Endodermal cell (in vitro differentiated cells): Measurements from ENCODE around the gene GLYATL3. TPM values are rescaled to one million over a fixed set of nuclear protein-coding genes. Genes with fewer than 3 reads are reported as not detected.

ENCODE experiments used
- DNase-seq: peaks from one replicate; pipeline ENCODE4 v3.0.0-alpha.2; 2017
- H3K27ac ChIP-seq: 2 replicates; pipeline ENCODE4 v1.5.1; 2013; ENCODE audit warnings: mild to moderate bottlenecking, low read depth, low read length, moderate library complexity
- H3K27me3 ChIP-seq: 2 replicates; pipeline ENCODE4 v1.6.1; 2013; ENCODE audit warnings: mild to moderate bottlenecking, low read length, moderate library complexity; ENCODE audit not compliant: insufficient read depth, control insufficient read depth, poor library complexity, severe bottlenecking
- H3K36me3 ChIP-seq: 2 replicates; pipeline ENCODE4 v1.7.0; 2013; ENCODE audit warnings: mild to moderate bottlenecking, low read length, moderate library complexity; ENCODE audit not compliant: control insufficient read depth, insufficient read depth
- H3K4me1 ChIP-seq: one replicate; pipeline ENCODE4 v1.7.0; 2013; ENCODE audit warnings: low read length; ENCODE audit not compliant: control insufficient read depth, insufficient read depth
- H3K4me3 ChIP-seq: 2 replicates; pipeline ENCODE4 v1.5.1; 2013; ENCODE audit warnings: mild to moderate bottlenecking, low read length, moderate library complexity
- H3K9ac ChIP-seq: 2 replicates; pipeline ENCODE4 v1.6.1; 2013; ENCODE audit warnings: mild to moderate bottlenecking, low read length, moderate library complexity; ENCODE audit not compliant: poor library complexity, severe bottlenecking; ENCODE audit errors: extremely low read depth
- H3K9me3 ChIP-seq: 2 replicates; pipeline ENCODE4 v1.6.1; 2013; ENCODE audit warnings: mild to moderate bottlenecking, low read length, moderate library complexity; ENCODE audit not compliant: control insufficient read depth
- H3K27ac Mint-ChIP-seq: 2 replicates; pipeline ENCODE4 v1.8.0; 2020; ENCODE audit warnings: mixed read lengths
- H3K27me3 Mint-ChIP-seq: 2 replicates; pipeline ENCODE4 v1.8.0; 2021; ENCODE audit warnings: mild to moderate bottlenecking, mixed read lengths; ENCODE audit not compliant: insufficient read depth
- H3K36me3 Mint-ChIP-seq: 2 replicates; pipeline ENCODE4 v1.8.0; 2020; ENCODE audit warnings: low read depth, mixed read lengths
- H3K4me1 Mint-ChIP-seq: 2 replicates; pipeline ENCODE4 v1.8.0; 2020; ENCODE audit warnings: mixed read lengths
- H3K4me3 Mint-ChIP-seq: 2 replicates; pipeline ENCODE4 v1.8.0; 2020; ENCODE audit warnings: mild to moderate bottlenecking, moderate library complexity, mixed read lengths
- H3K9me3 Mint-ChIP-seq: 2 replicates; pipeline ENCODE4 v1.8.0; 2020; ENCODE audit warnings: mild to moderate bottlenecking, mixed read lengths
- WGBS, 2 experiments: methylation state at CpG; one replicate each; pipeline versions ENCODE4 v1.1.5 to v1.1.7; 2013; ENCODE audit warnings: missing lambda C conversion rate in 2 of 2, mixed read lengths in 1 of 2; ENCODE audit not compliant: insufficient coverage in 1 of 2, insufficient read length in 1 of 2; 5-methylcytosine and 5-hydroxymethylcytosine counted together
- total RNA-seq, 2 donors: library from RNA; stranded (reverse); fragmentation: NEBNext Ultra II Directional in 1 of 2; extraction: Animal tissue kit (Norgen Biotek cat#: 25700) in 1 of 2; gene quantifications; 2 replicates in 1 of 2; 3 replicates in 1 of 2; pipeline ENCODE4 v1.2.1, GENCODE V29; 2021
- TF ChIP-seq, protein P1 (sequence below): fragments of 200-600 bp; sonication (generic); conservative IDR thresholded peaks from 2 replicates; pipeline ENCODE4 v1.5.0; 2021; ENCODE audit warnings: antibody characterized with exemption, mild to moderate bottlenecking

The GLYATL3 gene
- total RNA-seq, 2 donors from 2014 or later = not detected

DNA sequence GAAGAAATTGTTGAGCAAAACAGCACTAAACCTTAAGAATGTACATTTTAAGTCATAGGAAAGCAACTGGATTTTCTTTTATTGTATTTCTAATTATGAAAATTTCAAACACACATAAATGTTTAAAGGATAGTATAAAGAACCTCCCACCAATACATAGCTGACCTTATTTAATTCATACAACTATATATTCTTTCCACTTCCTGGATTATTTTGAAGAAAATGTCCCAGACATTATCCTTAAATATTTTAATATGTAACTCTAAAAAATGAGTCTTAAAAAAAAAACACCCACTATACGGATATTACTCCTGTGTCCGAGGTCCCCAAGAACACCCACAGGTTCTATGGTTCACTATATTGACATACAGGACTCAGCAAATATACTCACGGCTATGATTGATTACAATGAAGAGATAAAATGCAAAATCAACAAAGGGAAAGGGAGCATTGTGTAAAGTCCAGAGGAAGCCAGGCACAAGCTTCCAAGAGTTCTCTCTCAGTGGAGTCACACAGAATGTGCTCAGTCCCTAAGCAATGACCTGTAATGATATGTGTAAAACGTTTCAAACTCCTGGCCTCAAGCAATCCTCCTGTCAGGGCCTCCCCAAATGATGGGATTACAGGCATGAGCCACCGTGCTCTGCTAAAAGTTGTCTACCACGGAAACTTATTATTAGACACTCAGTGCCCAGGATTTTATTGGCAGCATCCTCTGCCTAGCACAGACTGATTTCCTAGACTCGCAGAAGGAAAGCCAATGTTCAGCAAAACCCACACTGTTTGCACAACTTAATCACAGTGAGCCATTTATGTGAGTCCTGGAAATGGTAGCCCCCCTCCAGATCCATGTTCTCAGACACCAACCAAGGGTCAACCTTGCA lies 23.2 kb downstream of the GLYATL3 start:
- no peaks in the 10 kb centered on the region for H3K4me1 ChIP-seq

DNA sequence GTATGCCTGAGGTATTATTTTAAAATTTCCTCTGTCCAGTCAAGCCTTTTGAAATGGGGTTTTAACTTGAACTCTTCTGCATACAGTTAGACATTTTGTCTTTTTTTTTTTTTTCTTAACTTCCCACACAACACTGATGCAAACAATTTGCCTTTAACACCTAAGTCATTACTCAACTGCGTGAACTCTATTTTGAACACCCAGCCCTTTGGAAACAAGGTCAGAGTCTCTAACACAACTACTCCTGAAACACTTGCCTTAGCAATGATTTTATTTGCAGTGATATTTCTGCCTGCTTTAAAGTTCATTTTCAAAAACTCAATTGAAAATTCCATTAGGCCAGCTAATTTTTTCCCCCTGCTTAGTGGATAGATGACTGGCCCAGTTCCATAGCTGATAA lies 24.2 kb downstream of the GLYATL3 start:
- H3K27ac Mint-ChIP-seq = no peak overlapping the region
- H3K4me3 ChIP-seq = no peak overlapping the region
- no peak overlapping the region for H3K27ac ChIP-seq
- H3K36me3 ChIP-seq = no peaks in the 10 kb centered on the region
- H3K9me3 Mint-ChIP-seq = no peaks in the 10 kb centered on the region
- no peaks in the 10 kb centered on the region for H3K4me1 ChIP-seq
- TF ChIP-seq, protein P1, sequence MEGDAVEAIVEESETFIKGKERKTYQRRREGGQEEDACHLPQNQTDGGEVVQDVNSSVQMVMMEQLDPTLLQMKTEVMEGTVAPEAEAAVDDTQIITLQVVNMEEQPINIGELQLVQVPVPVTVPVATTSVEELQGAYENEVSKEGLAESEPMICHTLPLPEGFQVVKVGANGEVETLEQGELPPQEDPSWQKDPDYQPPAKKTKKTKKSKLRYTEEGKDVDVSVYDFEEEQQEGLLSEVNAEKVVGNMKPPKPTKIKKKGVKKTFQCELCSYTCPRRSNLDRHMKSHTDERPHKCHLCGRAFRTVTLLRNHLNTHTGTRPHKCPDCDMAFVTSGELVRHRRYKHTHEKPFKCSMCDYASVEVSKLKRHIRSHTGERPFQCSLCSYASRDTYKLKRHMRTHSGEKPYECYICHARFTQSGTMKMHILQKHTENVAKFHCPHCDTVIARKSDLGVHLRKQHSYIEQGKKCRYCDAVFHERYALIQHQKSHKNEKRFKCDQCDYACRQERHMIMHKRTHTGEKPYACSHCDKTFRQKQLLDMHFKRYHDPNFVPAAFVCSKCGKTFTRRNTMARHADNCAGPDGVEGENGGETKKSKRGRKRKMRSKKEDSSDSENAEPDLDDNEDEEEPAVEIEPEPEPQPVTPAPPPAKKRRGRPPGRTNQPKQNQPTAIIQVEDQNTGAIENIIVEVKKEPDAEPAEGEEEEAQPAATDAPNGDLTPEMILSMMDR = no peak
- DNase-seq = no peak
- WGBS, 2 experiments = 98 to 100% methylated on average over 1 of the region's 1 CpG
- no peak overlapping the region for H3K9ac ChIP-seq
- peaks cover 5% of the 10 kb centered on the region for H3K4me1 Mint-ChIP-seq
- H3K27me3 ChIP-seq = no peaks in the 10 kb centered on the region
- no peaks in the 10 kb centered on the region for H3K9me3 ChIP-seq
- H3K36me3 Mint-ChIP-seq = no peaks in the 10 kb centered on the region
- H3K4me3 Mint-ChIP-seq = no peak overlapping the region
- H3K27me3 Mint-ChIP-seq = peaks cover 5% of the 10 kb centered on the region

More for the DNA sequence above, 23.2 kb downstream of the GLYATL3 start:
- TF ChIP-seq, protein P1 = no peak
- no peak for DNase-seq
- Histone ChIP-seq H3K9me3 (no peaks in the 10 kb centered on the region), H3K36me3 (no peaks in the 10 kb centered on the region), H3K9ac (no peak overlapping the region), H3K27me3 (no peaks in the 10 kb centered on the region), H3K4me3 (no peak overlapping the region), H3K27ac (no peak overlapping the region)
- Mint-ChIP-seq H3K36me3 (no peaks in the 10 kb centered on the region), H3K4me1 (peaks cover 5% of the 10 kb centered on the region), H3K27ac (no peak overlapping the region), H3K4me3 (no peak overlapping the region), H3K27me3 (peaks cover 5% of the 10 kb centered on the region), H3K9me3 (no peaks in the 10 kb centered on the region)
- 82 to 90% methylated on average over 4 to 7 of the region's 7 CpGs for WGBS, 2 experiments

DNA sequence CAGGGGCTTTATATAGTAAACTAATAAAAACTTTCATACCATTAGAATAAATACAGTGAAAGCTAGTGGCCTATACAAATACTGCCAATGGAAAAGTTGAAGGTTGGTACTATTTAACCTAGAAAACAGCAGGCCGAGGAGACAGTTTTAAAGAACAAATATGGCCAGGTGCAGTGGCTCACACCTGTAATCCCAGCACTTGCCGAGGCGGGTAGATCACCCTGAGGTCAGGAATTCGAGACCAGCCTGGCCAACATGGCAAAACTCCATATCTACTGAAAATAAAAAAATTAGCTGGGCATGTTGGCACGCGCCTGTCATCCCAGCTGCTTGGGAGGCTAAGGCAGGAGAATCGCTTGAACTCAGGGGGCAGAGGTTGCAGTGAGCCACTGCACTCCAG lies 24.8 kb downstream of the GLYATL3 start:
- Histone ChIP-seq H3K4me1 (no peaks in the 10 kb centered on the region), H3K9ac (no peak overlapping the region), H3K9me3 (no peaks in the 10 kb centered on the region), H3K4me3 (no peak overlapping the region), H3K36me3 (no peaks in the 10 kb centered on the region), H3K27me3 (no peaks in the 10 kb centered on the region), H3K27ac (no peak overlapping the region)
- Mint-ChIP-seq H3K36me3 (no peaks in the 10 kb centered on the region), H3K4me1 (peaks cover 5% of the 10 kb centered on the region), H3K27me3 (peaks cover 7% of the 10 kb centered on the region), H3K4me3 (no peak overlapping the region), H3K9me3 (no peaks in the 10 kb centered on the region), H3K27ac (no peak overlapping the region)
- DNase-seq = no peak
- TF ChIP-seq, protein P1 = no peak
- 89% methylated on average over 7 of the region's 7 CpGs; no CpG with 5 or more reads in 1 of the 2 experiments for WGBS, 2 experiments
